Hepatocyte (in vitro differentiated cells): Measurements from ENCODE around the gene REEP5. TPM values are rescaled to one million over a fixed set of nuclear protein-coding genes. Genes with fewer than 3 reads are reported as not detected.

ENCODE experiments used
- DNase-seq: peaks from one replicate; pipeline ENCODE4 v3.0.0-alpha.2; 2016; ENCODE audit warnings: low spot score
- H2AFZ ChIP-seq: fragments of 200-600 bp; sonication (generic); 2 replicates; pipeline ENCODE4 v1.6.0; 2016; ENCODE audit warnings: antibody characterized with exemption, mild to moderate bottlenecking
- H3K27ac ChIP-seq: fragments of 200-600 bp; sonication (generic); 2 replicates; pipeline ENCODE4 v1.5.1; 2016; ENCODE audit warnings: mild to moderate bottlenecking
- H3K27me3 ChIP-seq: fragments of 200-600 bp; sonication (generic); 2 replicates; pipeline ENCODE4 v1.6.1; 2016
- H3K36me3 ChIP-seq: fragments of 200-600 bp; sonication (generic); replicated peaks from 2 replicates; pipeline ENCODE4 v1.5.1; 2016; ENCODE audit warnings: low read depth; ENCODE audit not compliant: insufficient read depth
- H3K4me1 ChIP-seq: fragments of 200-600 bp; sonication (generic); 2 replicates; pipeline ENCODE4 v1.5.1; 2016; ENCODE audit warnings: mild to moderate bottlenecking, moderate library complexity; ENCODE audit not compliant: insufficient read depth
- H3K4me2 ChIP-seq: fragments of 200-600 bp; sonication (generic); 2 replicates; pipeline ENCODE4 v1.6.0; 2016
- H3K4me3 ChIP-seq: fragments of 200-600 bp; sonication (generic); 2 replicates; pipeline ENCODE4 v1.5.1; 2016; ENCODE audit warnings: mild to moderate bottlenecking
- H3K79me2 ChIP-seq: fragments of 200-600 bp; sonication (generic); 2 replicates; pipeline ENCODE4 v1.6.0; 2017; ENCODE audit warnings: mild to moderate bottlenecking
- H3K9me2 ChIP-seq: fragments of 200-600 bp; sonication (generic); replicated peaks from 2 replicates; pipeline ENCODE4 v1.6.0; 2017; ENCODE audit warnings: mild to moderate bottlenecking; ENCODE audit not compliant: insufficient read depth
- H3K9me3 ChIP-seq: fragments of 200-600 bp; sonication (generic); 2 replicates; pipeline ENCODE4 v1.5.1; 2016; ENCODE audit warnings: low read depth, mild to moderate bottlenecking
- H4K20me1 ChIP-seq: fragments of 200-600 bp; sonication (generic); 2 replicates; pipeline ENCODE4 v1.6.0; 2016; ENCODE audit warnings: mild to moderate bottlenecking; ENCODE audit not compliant: insufficient read depth, poor library complexity, severe bottlenecking
- CTCF ChIP-seq: fragments of 200-600 bp; sonication (generic); IDR thresholded peaks from 2 replicates; pipeline ENCODE4 v1.5.1; 2016; ENCODE audit warnings: antibody characterized with exemption, mild to moderate bottlenecking; ENCODE audit not compliant: poor library complexity
- EZH2 ChIP-seq: fragments of 200-600 bp; sonication (generic); IDR thresholded peaks from 2 replicates; pipeline ENCODE4 v1.6.1; 2016; ENCODE audit warnings: antibody characterized with exemption, mild to moderate bottlenecking, borderline replicate concordance
- EZH2phosphoT487 ChIP-seq: fragments of 200-600 bp; sonication (generic); IDR thresholded peaks from one replicate; pipeline ENCODE4 v1.6.1; 2018; ENCODE audit warnings: antibody characterized with exemption, mild to moderate bottlenecking, low read depth, moderate library complexity; ENCODE audit not compliant: unreplicated experiment, severe bottlenecking
- WGBS: methylation state at CpG from one replicate; pipeline ENCODE4 v1.1.6; 2016; ENCODE audit warnings: low lambda C conversion rate; ENCODE audit errors: missing lambda C conversion rate; 5-methylcytosine and 5-hydroxymethylcytosine counted together
- polyA plus RNA-seq: library from polyadenylated mRNA; unstranded; fragments of >200 nt; fragmentation: Nextera tagmentation; extraction: Ambion mirVana; gene quantifications from 2 replicates; pipeline ENCODE4 v1.2.1, GENCODE V29; 2016
- total RNA-seq: library from RNA; depleted of rRNA; stranded (reverse); fragments of >200 nt; gene quantifications from 2 replicates; pipeline ENCODE4 v1.2.3, GENCODE V29; 2014

Gene REEP5
- total and polyA plus RNA-seq, 2 experiments from 2014 or later, result 57.3 to 208 TPM

- Histone ChIP-seq H3K79me2 (no peaks in the 10 kb centered on the region), H3K27me3 (no peaks in the 10 kb centered on the region), H3K9me2 (no peaks in the 10 kb centered on the region), H3K4me2 (no peak overlapping the region), H3K4me1 (no peaks in the 10 kb centered on the region), H3K9me3 (no peaks in the 10 kb centered on the region), H4K20me1 (no peaks in the 10 kb centered on the region), H3K36me3 (no peaks in the 10 kb centered on the region), H3K4me3 (no peak overlapping the region), H3K27ac (no peak overlapping the region), H2AFZ (no peak overlapping the region)
- DNase-seq, result no peak
- TF ChIP-seq EZH2phosphoT487, result no peak
- no peak for TF ChIP-seq CTCF
- TF ChIP-seq EZH2, result no peak
These were observed 74.7 kb downstream of the REEP5 start for GRCh38 chr5:112847306-112847705.

GRCh38 chr5:112846556-112846955 lies 75.5 kb downstream of the REEP5 start:
- Histone ChIP-seq H3K4me1 (no peaks in the 10 kb centered on the region), H3K4me2 (no peak overlapping the region), H2AFZ (no peak overlapping the region), H3K9me2 (no peaks in the 10 kb centered on the region), H3K36me3 (no peaks in the 10 kb centered on the region), H3K27ac (no peak overlapping the region), H3K27me3 (no peaks in the 10 kb centered on the region), H3K79me2 (no peaks in the 10 kb centered on the region), H3K4me3 (no peak overlapping the region), H4K20me1 (no peaks in the 10 kb centered on the region), H3K9me3 (no peaks in the 10 kb centered on the region)
- DNase-seq, result no peak
- TF ChIP-seq EZH2phosphoT487 (no peak), CTCF (no peak), EZH2 (no peak)
- 70% methylated on average over 5 of the region's 5 CpGs for WGBS

GRCh38 chr5:112844489-112844888 lies 77.5 kb downstream of the REEP5 start:
- Histone ChIP-seq H3K9me3 (no peaks in the 10 kb centered on the region), H2AFZ (no peak overlapping the region), H3K79me2 (no peaks in the 10 kb centered on the region), H3K4me3 (no peak overlapping the region), H4K20me1 (no peaks in the 10 kb centered on the region), H3K9me2 (no peaks in the 10 kb centered on the region), H3K4me1 (no peaks in the 10 kb centered on the region), H3K27ac (no peak overlapping the region), H3K27me3 (no peaks in the 10 kb centered on the region), H3K4me2 (no peak overlapping the region), H3K36me3 (no peaks in the 10 kb centered on the region)
- DNase-seq, result no peak
- TF ChIP-seq CTCF (no peak), EZH2phosphoT487 (no peak)
- 97% methylated on average over 1 of the region's 1 CpG for WGBS

GRCh38 chr5:112833971-112834370 lies 88.1 kb downstream of the REEP5 start:
- Histone ChIP-seq H3K4me1 (no peaks in the 10 kb centered on the region), H3K9me2 (no peaks in the 10 kb centered on the region), H4K20me1 (no peaks in the 10 kb centered on the region), H3K36me3 (no peaks in the 10 kb centered on the region), H3K4me3 (no peak overlapping the region), H3K27me3 (no peaks in the 10 kb centered on the region), H3K4me2 (no peak overlapping the region), H2AFZ (no peak overlapping the region), H3K79me2 (no peaks in the 10 kb centered on the region), H3K9me3 (no peaks in the 10 kb centered on the region), H3K27ac (no peak overlapping the region)
- WGBS, result 98% methylated on average over 13 of the region's 13 CpGs
- no peak for DNase-seq
- TF ChIP-seq CTCF, result no peak
- no peak for TF ChIP-seq EZH2
- TF ChIP-seq EZH2phosphoT487, result no peak
